ENCODE results near the gene RAB30.
"Not testable (repeated sequence)": the region's sequence is repeated elsewhere in the genome, so short reads cannot be mapped to it uniquely, and the experiment has no call there.

Gene RAB30

DNA sequence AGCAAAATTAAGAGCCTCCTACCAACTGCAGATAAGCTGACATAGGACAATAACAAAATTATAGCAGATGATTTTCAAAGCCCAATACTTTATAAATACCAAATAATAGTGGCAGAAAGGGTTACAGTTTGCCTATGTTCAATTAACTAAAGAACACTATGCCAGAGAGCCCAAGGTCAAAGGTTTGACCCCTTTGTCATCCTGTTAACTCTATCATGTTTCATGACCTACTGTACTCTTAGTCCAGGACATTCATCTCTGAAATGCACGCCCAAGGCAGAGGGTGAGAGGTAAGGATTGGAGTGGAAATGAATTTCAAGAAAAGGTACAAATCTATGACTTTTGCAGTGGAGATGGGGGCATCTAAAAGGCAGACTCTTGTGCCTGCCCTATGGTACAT, 99.6 kb downstream of the RAB30 start:
- Histone ChIP-seq H3K27ac (replicated peaks) (no peak overlapping the region), H3K27me3 (ENCODE audit: insufficient read depth, poor library complexity, severe bottlenecking) (no peaks in the 10 kb centered on the region), H3K4me3 (replicated peaks; ENCODE audit: insufficient read depth, low read length) (no peak overlapping the region)
- TF ChIP-seq, protein P1, sequence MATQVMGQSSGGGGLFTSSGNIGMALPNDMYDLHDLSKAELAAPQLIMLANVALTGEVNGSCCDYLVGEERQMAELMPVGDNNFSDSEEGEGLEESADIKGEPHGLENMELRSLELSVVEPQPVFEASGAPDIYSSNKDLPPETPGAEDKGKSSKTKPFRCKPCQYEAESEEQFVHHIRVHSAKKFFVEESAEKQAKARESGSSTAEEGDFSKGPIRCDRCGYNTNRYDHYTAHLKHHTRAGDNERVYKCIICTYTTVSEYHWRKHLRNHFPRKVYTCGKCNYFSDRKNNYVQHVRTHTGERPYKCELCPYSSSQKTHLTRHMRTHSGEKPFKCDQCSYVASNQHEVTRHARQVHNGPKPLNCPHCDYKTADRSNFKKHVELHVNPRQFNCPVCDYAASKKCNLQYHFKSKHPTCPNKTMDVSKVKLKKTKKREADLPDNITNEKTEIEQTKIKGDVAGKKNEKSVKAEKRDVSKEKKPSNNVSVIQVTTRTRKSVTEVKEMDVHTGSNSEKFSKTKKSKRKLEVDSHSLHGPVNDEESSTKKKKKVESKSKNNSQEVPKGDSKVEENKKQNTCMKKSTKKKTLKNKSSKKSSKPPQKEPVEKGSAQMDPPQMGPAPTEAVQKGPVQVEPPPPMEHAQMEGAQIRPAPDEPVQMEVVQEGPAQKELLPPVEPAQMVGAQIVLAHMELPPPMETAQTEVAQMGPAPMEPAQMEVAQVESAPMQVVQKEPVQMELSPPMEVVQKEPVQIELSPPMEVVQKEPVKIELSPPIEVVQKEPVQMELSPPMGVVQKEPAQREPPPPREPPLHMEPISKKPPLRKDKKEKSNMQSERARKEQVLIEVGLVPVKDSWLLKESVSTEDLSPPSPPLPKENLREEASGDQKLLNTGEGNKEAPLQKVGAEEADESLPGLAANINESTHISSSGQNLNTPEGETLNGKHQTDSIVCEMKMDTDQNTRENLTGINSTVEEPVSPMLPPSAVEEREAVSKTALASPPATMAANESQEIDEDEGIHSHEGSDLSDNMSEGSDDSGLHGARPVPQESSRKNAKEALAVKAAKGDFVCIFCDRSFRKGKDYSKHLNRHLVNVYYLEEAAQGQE (IDR thresholded peaks at IDR 0.05; ENCODE audit: insufficient replicate concordance, low read depth), result no peak
- TF ChIP-seq SPI1 (IDR thresholded peaks at IDR 0.05; ENCODE audit: borderline replicate concordance, low read depth) (no peak), CTCF (IDR thresholded peaks at IDR 0.05; ENCODE audit: insufficient read depth, low read length) (no peak), POLR2AphosphoS5 (IDR thresholded peaks at IDR 0.05; ENCODE audit: low read depth) (no peak), GABPA (IDR thresholded peaks at IDR 0.05; ENCODE audit: low read depth) (no peak)
- no peak for DNase-seq (ENCODE audit: low read depth in 1 of 2, low spot score in 1 of 2)

DNA sequence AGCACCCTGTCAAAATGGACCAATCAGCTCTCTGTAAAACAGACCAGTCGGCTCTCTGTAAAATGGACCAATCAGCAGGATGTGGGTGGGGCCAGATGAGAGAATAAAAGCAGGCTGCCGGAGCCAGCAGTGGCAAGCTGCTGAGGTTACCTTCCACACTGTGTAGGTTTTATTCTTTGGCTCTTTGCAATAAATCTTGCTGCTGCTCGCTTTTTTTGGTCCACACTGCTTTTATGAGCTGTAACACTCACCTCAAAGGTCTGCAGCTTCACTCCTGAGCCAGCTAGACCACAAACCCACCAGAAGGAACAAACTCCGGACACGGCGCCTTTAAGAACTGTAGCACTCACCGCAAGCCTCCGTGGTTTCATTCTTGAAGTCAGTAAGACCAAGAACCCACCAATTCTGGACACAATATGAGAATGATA, 100.2 kb downstream of the RAB30 start:
- peak in 1 of 2 experiments; percentile 31 for DNase-seq (ENCODE audit: low read depth in 1 of 2, low spot score in 1 of 2)
- not testable (repeated sequence) for H3K27ac ChIP-seq (replicated peaks); H3K27me3 ChIP-seq (ENCODE audit: insufficient read depth, poor library complexity, severe bottlenecking); H3K4me3 ChIP-seq (replicated peaks; ENCODE audit: insufficient read depth, low read length)

- not testable (repeated sequence) for H3K27ac ChIP-seq (replicated peaks); DNase-seq (ENCODE audit: low read depth in 1 of 2, low spot score in 1 of 2); H3K27me3 ChIP-seq (ENCODE audit: insufficient read depth, poor library complexity, severe bottlenecking); H3K4me3 ChIP-seq (replicated peaks; ENCODE audit: insufficient read depth, low read length)
Measured at GRCh38 chr11:82970507-82971083, 101.1 kb downstream of the RAB30 start.

DNA sequence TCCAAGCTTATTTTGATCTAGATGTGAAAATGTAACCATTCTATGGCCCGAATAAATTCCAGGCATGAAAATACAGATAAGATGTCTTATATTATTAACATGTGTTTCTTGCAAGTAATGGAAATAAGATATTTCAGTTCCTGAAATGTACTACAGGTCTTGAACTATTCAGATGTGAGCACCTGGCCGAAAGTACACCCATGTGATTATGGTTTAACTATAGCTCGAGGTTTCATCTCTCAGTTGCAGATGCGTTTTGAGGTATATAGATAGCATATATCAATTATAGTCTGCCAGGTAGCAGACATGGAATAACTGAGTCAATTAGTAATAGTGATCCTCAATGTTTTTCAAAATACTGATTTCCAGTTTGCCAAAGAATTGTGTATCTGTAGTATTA, 101.9 kb downstream of the RAB30 start:
- no peak for DNase-seq (ENCODE audit: low read depth in 1 of 2, low spot score in 1 of 2)
- H3K27ac ChIP-seq (replicated peaks), result no peak overlapping the region
- no peaks in the 10 kb centered on the region for H3K27me3 ChIP-seq (ENCODE audit: insufficient read depth, poor library complexity, severe bottlenecking)
- H3K4me3 ChIP-seq (replicated peaks; ENCODE audit: insufficient read depth, low read length), result no peak overlapping the region
- TF ChIP-seq SPI1 (IDR thresholded peaks at IDR 0.05; ENCODE audit: borderline replicate concordance, low read depth), result no peak
- no peak for TF ChIP-seq POLR2AphosphoS5 (IDR thresholded peaks at IDR 0.05; ENCODE audit: low read depth)
- TF ChIP-seq GABPA (IDR thresholded peaks at IDR 0.05; ENCODE audit: low read depth), result no peak
- TF ChIP-seq, protein P1 (IDR thresholded peaks at IDR 0.05; ENCODE audit: insufficient replicate concordance, low read depth), result no peak
- no peak for TF ChIP-seq CTCF (IDR thresholded peaks at IDR 0.05; ENCODE audit: insufficient read depth, low read length)

DNA sequence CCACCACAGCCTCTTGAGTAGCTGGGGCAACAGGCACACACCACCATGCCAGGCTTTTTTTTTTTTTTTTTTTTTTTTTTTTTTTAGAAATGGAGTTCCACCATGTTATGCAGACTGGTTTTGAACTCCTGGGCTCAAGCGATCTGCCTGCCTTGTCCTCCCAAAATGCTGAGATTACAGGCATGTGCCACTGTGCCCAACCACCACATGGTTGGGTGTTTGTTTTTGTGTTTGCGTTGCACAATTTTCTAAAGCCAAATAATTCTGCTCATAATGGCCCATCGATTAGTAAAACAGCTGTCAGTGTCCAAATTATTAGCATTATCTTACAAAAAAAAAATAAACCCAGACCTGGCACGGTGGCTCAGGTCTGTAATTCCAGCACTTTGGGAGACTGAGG, 104.3 kb downstream of the RAB30 start:
- H3K27ac ChIP-seq (replicated peaks), result no peak overlapping the region

GRCh38 chr11:82962021-82962420, 109.7 kb downstream of the RAB30 start:
- not testable (repeated sequence) for H3K27ac ChIP-seq (replicated peaks); DNase-seq (ENCODE audit: low read depth in 1 of 2, low spot score in 1 of 2); H3K4me3 ChIP-seq (replicated peaks; ENCODE audit: insufficient read depth, low read length); H3K27me3 ChIP-seq (ENCODE audit: insufficient read depth, poor library complexity, severe bottlenecking)

More for the DNA sequence above, 104.3 kb downstream of the RAB30 start:
- no peak overlapping the region for H3K4me3 ChIP-seq (replicated peaks; ENCODE audit: insufficient read depth, low read length)
- H3K27me3 ChIP-seq (ENCODE audit: insufficient read depth, poor library complexity, severe bottlenecking), result no peaks in the 10 kb centered on the region
- TF ChIP-seq, protein P1 (IDR thresholded peaks at IDR 0.05; ENCODE audit: insufficient replicate concordance, low read depth), result no peak
- DNase-seq (ENCODE audit: low read depth in 1 of 2, low spot score in 1 of 2), result no peak
